HEK293 (cell line): ENCODE measurements around the gene PRLHR.

Source experiments
- BCL11A ChIP-seq: fragments of 450-650 bp; formaldehyde crosslinking; IDR thresholded peaks from 2 replicates; pipeline ENCODE4 v1.5.1; 2016; ENCODE audit warnings: low read depth, missing biosample characterization, missing genetic modification characterization
- BCL11B ChIP-seq: fragments of 450-650 bp; formaldehyde crosslinking; IDR thresholded peaks from 2 replicates; pipeline ENCODE4 v1.5.1; 2016; ENCODE audit warnings: low read depth, missing biosample characterization, missing genetic modification characterization
- CTCF ChIP-seq: fragments of 450-650 bp; formaldehyde crosslinking; IDR thresholded peaks from 2 replicates; pipeline ENCODE4 v1.5.1; 2016; ENCODE audit warnings: missing biosample characterization, missing genetic modification characterization
- PBX3 ChIP-seq: sonication (generic); formaldehyde crosslinking; IDR thresholded peaks from 2 replicates; pipeline ENCODE4 v1.8.1; 2022; ENCODE audit warnings: mild to moderate bottlenecking, moderate library complexity, missing genetic modification reagents
- ZNF23 ChIP-seq: fragments of 450-650 bp; formaldehyde crosslinking; IDR thresholded peaks from 2 replicates; pipeline ENCODE4 v1.5.1; 2016; ENCODE audit warnings: missing biosample characterization, missing genetic modification characterization, borderline replicate concordance
- ZNF239 ChIP-seq: fragments of 450-650 bp; formaldehyde crosslinking; IDR thresholded peaks from 2 replicates; pipeline ENCODE4 v1.5.1; 2016; ENCODE audit warnings: missing biosample characterization, missing genetic modification characterization
- ZNF24 ChIP-seq: fragments of 450-650 bp; formaldehyde crosslinking; IDR thresholded peaks from 2 replicates; pipeline ENCODE4 v1.5.1; 2016; ENCODE audit warnings: missing biosample characterization, missing genetic modification characterization
- ZNF518A ChIP-seq: fragments of 450-650 bp; formaldehyde crosslinking; conservative IDR thresholded peaks from 2 replicates; pipeline ENCODE4 v1.5.1; 2016; ENCODE audit warnings: low read depth, missing biosample characterization, missing genetic modification characterization
- ZSCAN18 ChIP-seq: fragments of 450-650 bp; formaldehyde crosslinking; IDR thresholded peaks from 2 replicates; pipeline ENCODE4 v1.5.1; 2016; ENCODE audit warnings: missing biosample characterization, missing genetic modification characterization
- TF ChIP-seq, protein P1 (sequence below): fragments of 450-650 bp; formaldehyde crosslinking; IDR thresholded peaks from 2 replicates; pipeline ENCODE4 v1.5.1; 2016; ENCODE audit warnings: missing biosample characterization, missing genetic modification characterization

- TF ChIP-seq ZNF24 = no peak
- no peak for TF ChIP-seq ZNF518A (tag by site-specific recombination)
- TF ChIP-seq ZNF23 (tag by site-specific recombination) = no peak
- TF ChIP-seq, protein P1, sequence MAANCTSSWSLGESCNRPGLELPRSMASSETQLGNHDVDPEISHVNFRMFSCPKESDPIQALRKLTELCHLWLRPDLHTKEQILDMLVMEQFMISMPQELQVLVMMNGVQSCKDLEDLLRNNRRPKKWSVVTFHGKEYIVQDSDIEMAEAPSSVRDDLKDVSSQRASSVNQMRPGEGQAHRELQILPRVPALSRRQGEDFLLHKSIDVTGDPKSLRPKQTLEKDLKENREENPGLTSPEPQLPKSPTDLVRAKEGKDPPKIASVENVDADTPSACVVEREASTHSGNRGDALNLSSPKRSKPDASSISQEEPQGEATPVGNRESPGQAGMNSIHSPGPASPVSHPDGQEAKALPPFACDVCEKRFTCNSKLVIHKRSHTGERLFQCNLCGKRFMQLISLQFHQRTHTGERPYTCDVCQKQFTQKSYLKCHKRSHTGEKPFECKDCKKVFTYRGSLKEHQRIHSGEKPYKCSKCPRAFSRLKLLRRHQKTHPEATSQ (tag by site-specific recombination) = no peak
- no peak for TF ChIP-seq BCL11B (tag by site-specific recombination)
- TF ChIP-seq CTCF = no peak
- TF ChIP-seq PBX3 (CRISPR knock-in tag) = no peak
- no peak for TF ChIP-seq BCL11A (tag by site-specific recombination)
- TF ChIP-seq ZSCAN18 = no peak
- no peak for TF ChIP-seq ZNF239 (tag by site-specific recombination)
Observed at GRCh38 chr10:118638680-118639079, 43.2 kb upstream of the PRLHR start.
